ENCODE measurements around the gene ANKRD18A. TPM values are rescaled to one million over a fixed set of nuclear protein-coding genes. Genes with fewer than 3 reads are reported as not detected.

ANKRD18A gene
- total RNA-seq, 1 donor from 2014 or later: 2.6 TPM

DNA sequence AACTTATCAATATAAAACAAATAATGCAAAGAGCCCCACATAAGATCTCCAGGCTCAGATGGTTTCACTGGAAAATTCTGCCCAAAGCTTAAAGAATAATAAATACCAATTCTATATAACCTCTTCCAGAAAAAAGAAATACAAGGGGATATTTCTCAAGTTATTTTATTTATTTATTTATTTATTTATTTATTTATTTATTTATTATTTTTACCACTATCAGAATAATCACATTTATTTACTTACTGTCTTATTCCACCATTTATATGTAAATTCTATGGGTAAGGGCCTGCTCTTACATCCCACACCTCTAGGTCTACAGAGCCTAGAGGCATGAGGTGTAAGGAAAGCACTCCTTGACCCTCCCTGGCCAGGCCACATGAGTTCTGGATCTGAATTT lies 91.1 kb downstream of the ANKRD18A start:
- TF ChIP-seq CTCF (IDR thresholded peaks at IDR 0.05; ENCODE audit: borderline replicate concordance): no peak
- no peak for DNase-seq
- Histone ChIP-seq H3K4me1 (no peaks in the 10 kb centered on the region), H3K4me3 (no peak overlapping the region), H3K27ac (replicated peaks) (no peak overlapping the region), H3K27me3 (ENCODE audit: low read depth) (peaks cover 18% of the 10 kb centered on the region), H3K36me3 (no peaks in the 10 kb centered on the region), H3K9me3 (replicated peaks) (peaks cover 17% of the 10 kb centered on the region)
- intact Hi-C loops (cut with micrococcal nuclease): no loop called here

DNA sequence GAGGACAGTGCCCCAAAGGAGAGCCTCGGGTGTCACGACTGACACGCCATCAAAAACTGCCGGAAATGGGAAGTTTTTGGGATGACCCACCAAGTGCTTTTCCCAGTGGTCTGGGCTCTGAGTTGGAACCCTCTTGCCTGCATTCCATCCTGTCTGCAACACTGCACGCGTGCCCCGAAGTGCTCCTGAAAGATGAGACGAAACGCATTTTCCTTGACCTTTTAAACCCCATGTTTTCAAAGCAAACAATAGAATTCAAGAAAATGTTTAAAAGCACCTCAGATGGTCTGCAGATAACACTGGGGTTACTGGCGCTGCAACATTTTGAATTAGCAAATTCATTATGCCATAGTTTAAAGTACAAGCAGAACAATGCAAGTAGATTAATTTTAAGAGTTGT lies 92.9 kb downstream of the ANKRD18A start:
- H3K27me3 ChIP-seq (ENCODE audit: low read depth): peaks cover 18% of the 10 kb centered on the region
- no peak overlapping the region for H3K27ac ChIP-seq (replicated peaks)
- no peaks in the 10 kb centered on the region for H3K4me1 ChIP-seq
- no peak overlapping the region for H3K4me3 ChIP-seq
- H3K36me3 ChIP-seq: no peaks in the 10 kb centered on the region
- DNase-seq: no peak
- peaks cover 17% of the 10 kb centered on the region for H3K9me3 ChIP-seq (replicated peaks)
- intact Hi-C loops (cut with micrococcal nuclease): no loop called here
- TF ChIP-seq CTCF (IDR thresholded peaks at IDR 0.05; ENCODE audit: borderline replicate concordance): no peak

DNA sequence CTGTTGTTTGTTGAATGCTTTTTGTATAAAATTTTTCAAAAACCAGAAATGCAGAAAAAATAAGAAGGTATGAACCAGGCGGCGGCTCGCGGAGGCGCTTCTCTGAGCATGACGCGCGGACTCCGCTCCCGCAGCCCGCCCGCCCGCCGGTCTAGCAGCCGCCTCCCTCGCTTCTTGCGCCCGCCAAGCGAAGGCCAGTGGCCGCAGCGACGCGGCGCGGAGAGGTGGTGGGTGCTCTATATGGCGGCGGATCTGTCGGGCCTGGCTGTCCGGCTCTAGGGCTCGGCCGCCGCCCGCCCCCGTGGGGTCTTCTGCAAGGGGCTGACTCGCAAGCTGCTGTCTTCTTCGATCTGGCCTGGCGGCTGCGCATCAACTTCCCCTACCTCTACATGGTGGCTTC lies 93.8 kb downstream of the ANKRD18A start:
- Histone ChIP-seq H3K27ac (replicated peaks) (no peak overlapping the region), H3K27me3 (ENCODE audit: low read depth) (peaks cover 18% of the 10 kb centered on the region), H3K9me3 (replicated peaks) (peaks cover 17% of the 10 kb centered on the region), H3K36me3 (no peaks in the 10 kb centered on the region), H3K4me3 (no peak overlapping the region), H3K4me1 (no peaks in the 10 kb centered on the region)
- no peak for TF ChIP-seq CTCF (IDR thresholded peaks at IDR 0.05; ENCODE audit: borderline replicate concordance)
- DNase-seq: no peak
- intact Hi-C loops (cut with micrococcal nuclease): no loop called here

DNA sequence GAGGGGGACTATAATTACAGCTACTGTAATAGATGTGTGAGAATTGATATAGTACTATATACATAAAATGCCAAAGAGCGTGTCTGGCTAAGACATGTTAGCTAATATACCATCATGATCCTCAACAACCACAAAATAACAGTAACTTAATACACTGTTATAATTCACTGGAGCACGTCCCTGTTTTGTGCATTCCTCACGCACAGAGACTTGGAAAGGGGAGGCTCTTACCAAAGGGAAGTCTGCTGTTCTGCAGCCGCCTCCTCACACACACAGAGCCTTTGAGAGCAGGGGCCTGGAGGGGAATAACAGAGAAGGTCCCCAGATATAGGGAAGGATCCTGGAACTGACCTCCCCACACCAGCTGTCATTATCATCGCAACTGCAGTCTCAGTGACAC lies 97.3 kb downstream of the ANKRD18A start:
- H3K9me3 ChIP-seq (replicated peaks): no peaks in the 10 kb centered on the region
- peaks cover 24% of the 10 kb centered on the region for H3K27me3 ChIP-seq (ENCODE audit: low read depth)
- H3K27ac ChIP-seq (replicated peaks): no peak overlapping the region
- intact Hi-C loops (cut with micrococcal nuclease): no loop called here
- DNase-seq: no peak
- no peaks in the 10 kb centered on the region for H3K36me3 ChIP-seq
- H3K4me3 ChIP-seq: no peak overlapping the region
- no peak for TF ChIP-seq CTCF (IDR thresholded peaks at IDR 0.05; ENCODE audit: borderline replicate concordance)
- no peaks in the 10 kb centered on the region for H3K4me1 ChIP-seq

DNA sequence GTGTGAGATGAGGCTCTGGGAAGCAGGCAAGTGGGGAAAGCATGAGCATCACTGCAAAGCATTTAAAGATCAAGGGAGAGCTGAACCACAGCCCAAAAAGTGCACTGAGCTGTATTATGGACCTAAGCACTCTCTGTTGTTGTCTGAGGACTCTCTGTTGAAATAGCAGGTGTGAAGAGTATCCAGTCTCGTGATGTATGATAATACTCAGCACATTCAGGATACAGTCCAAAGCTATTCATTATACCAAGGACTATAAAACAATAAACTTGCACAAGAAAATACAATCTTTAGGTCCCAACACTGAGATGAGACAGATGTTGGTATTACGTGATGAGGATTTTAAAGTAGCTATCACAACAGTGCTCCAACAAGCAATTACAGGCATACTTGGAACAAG lies 98.6 kb downstream of the ANKRD18A start:
- Histone ChIP-seq H3K4me3 (no peak overlapping the region), H3K9me3 (replicated peaks) (no peaks in the 10 kb centered on the region), H3K27ac (replicated peaks) (no peak overlapping the region), H3K27me3 (ENCODE audit: low read depth) (peaks cover 20% of the 10 kb centered on the region), H3K36me3 (no peaks in the 10 kb centered on the region), H3K4me1 (no peaks in the 10 kb centered on the region)
- intact Hi-C loops (cut with micrococcal nuclease): no loop called here
- TF ChIP-seq CTCF (IDR thresholded peaks at IDR 0.05; ENCODE audit: borderline replicate concordance): no peak
- no peak for DNase-seq

Other genes with a start within 250 kb of the ANKRD18A start
- 21.6 TPM for gene ALDH1B1, start 227.9 kb downstream of the ANKRD18A start, total RNA-seq
- gene IGFBPL1, start 196.1 kb downstream of the ANKRD18A start, total RNA-seq: not detected
- gene FAM240B, start 99.5 kb upstream of the ANKRD18A start, total RNA-seq: not detected

All from left ventricle myocardium inferior (tissue), 1 donor.